ENCODE data around the gene FAM53B. TPM values are rescaled to one million over a fixed set of nuclear protein-coding genes. Genes with fewer than 3 reads are reported as not detected.
A peak's percentile ranks its signal among the peaks of the same experiment; 100 is the strongest.

The FAM53B gene
- total RNA-seq, 1 experiment from 2014 or later, result 21.4 TPM

DNA sequence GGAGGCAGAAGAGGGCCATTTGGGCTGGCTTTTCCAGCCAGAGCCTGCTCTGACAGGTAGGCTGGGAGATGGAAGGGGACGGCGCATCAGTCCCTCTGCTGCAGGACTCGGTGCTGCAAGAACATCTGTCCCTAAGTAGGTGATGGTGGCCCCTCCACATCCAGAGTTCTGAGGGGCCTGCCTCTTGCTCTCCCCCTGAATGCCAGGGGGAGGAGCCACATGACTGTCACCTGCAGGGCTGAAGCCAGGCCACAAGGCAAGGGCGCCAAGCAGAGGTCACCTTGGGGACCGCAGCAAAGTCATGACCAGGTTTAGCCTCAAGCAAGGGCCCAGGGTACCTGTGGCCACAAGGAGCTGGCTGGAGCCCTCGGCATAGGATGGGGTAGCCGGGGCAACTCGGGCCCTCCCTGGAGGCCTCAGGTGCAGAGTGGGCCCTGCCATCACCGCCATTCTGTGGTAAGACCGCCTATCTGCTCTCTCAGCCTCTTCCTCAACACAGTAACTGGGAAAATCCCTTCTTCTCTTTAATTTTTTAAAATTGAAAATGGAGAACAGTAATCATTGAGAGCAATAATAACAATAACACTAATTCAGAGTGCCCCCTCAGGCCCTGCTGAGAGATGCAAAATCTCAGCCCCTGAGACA is 99.3 kb downstream of the FAM53B start:
- in situ Hi-C loops (cut with HindIII; ENCODE audit: low sequenced_read_pairs), result no loop called here

DNA sequence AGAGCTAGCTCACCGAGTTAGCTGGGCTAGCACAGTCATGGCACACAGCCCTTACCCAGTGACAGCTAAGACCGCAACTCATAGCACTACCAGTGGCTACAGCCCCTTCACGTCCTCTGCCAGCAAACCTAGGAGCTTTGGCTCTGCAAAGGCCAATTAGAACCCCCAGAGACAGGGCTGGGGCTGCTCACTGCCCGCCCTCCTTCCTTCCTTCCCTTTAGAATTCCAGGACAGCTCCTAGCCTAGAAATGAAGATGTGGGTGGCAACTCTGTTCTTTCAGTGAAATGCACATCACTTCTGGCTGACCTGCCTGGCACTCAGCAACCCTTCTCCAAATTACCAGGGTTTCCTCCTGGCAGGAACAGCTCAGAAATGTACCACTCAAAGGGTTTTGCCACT is 99.9 kb downstream of the FAM53B start:
- DNase-seq (ENCODE audit: low spot score), result no peak
- in situ Hi-C loops (cut with HindIII; ENCODE audit: low sequenced_read_pairs), result no loop called here

More for the DNA sequence above, 99.3 kb downstream of the FAM53B start:
- DNase-seq (ENCODE audit: low spot score), result no peak

DNA sequence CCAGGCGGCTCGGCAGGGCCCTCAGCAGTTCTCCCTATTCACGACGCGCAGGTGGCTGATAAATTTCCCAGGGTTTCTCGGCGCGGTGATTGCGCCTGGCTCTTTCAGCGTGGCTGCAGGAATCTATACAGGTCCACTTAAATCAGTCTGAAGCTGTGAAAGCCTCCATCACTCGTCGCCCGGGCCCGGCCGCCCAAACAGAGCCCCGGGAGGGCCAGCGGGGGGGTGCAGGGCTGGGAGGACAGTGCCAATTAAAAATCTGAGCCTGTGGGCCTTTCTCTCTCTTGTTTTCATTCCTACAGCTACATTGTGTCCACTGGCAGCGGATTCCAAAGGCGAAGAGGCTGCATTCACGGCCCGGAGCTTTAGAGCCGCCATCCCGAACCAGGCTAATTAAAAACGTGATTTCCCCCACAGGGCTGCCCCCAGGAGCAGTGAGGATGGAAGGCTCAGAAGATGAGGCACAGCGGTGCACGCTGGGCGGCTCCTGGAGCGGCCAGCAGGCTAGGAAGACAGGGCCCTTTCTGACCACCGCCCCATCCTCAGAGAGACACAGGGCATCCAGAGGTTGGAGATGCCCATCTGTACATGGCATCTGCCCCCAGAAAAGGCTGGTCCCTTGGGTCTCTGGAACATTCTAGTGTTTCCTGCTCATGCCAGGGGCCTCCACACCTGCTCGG is 100.7 kb downstream of the FAM53B start:
- DNase-seq (ENCODE audit: low spot score), result no peak
- in situ Hi-C loops (cut with HindIII; ENCODE audit: low sequenced_read_pairs), result no loop called here

DNA sequence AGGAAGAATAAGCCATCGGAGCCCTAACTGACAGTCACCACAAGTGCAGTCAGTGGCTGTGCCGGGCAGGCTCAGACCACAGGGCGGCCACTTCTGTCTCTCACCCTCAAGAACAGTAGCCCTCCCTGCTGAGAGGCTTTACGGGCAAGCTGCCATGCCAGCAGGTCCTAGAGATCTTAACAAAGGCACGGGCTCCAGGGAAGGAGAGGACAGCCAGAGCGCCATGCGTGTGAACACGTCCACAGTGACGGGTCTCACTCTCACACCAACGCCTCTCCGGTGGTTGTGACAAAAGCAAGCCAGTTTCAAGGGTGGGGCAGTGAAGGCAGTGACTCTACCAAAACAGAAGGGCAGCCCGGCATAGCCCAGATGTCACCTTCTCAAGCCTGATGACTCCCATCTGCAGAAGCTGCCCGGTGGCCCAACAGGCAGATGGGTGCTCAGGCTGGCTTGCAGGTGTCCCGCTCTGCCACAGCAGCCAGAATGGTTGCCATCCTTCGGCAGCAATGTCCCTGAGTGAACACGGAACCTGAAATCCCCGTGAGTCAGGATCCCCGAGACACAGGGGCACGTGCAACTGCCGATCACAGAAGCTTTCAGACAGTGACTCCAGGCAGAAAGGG is 102.0 kb downstream of the FAM53B start:
- peak; percentile 77 for DNase-seq (ENCODE audit: low spot score)
- in situ Hi-C loops (cut with HindIII; ENCODE audit: low sequenced_read_pairs), result no loop called here

DNA sequence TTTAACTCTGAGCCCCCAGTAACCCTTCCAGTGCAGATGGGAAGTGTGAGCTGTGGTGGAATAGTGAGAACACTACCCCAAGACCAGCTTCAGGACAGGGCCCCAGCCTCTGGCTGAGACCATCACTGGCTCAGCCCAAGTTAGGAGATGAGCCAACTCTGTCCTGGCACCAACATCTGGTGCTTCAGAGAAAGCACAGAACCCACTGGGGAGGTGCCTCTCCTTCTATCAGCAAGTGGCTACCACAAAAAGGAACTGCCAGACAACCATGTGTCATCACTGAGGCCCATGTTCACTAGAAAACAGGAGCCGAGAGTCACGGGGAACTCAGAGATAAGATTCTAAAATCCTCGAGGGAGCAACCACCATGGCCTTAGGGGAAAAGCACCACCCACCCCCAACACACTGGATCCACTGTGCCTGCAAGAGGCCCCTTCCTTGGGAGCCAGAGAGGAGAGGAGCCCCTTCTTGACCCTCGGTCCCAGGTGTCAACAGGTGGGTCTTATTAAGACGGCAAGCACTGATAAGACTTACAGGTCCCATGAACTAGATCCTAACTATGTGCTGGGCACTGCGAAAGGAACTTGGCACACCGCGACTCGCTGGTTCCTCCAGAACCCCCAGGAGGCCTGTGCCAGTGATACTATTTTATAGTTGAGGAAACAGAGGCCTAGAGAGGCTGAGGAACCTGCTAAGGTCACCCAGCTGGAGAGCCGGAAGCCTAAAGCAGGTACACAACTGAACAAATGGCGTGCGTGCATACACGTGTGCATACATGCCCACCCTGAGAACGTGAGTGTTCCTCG is 102.7 kb downstream of the FAM53B start:
- no peak for DNase-seq (ENCODE audit: low spot score)
- in situ Hi-C loops (cut with HindIII; ENCODE audit: low sequenced_read_pairs), result no loop called here

DNA sequence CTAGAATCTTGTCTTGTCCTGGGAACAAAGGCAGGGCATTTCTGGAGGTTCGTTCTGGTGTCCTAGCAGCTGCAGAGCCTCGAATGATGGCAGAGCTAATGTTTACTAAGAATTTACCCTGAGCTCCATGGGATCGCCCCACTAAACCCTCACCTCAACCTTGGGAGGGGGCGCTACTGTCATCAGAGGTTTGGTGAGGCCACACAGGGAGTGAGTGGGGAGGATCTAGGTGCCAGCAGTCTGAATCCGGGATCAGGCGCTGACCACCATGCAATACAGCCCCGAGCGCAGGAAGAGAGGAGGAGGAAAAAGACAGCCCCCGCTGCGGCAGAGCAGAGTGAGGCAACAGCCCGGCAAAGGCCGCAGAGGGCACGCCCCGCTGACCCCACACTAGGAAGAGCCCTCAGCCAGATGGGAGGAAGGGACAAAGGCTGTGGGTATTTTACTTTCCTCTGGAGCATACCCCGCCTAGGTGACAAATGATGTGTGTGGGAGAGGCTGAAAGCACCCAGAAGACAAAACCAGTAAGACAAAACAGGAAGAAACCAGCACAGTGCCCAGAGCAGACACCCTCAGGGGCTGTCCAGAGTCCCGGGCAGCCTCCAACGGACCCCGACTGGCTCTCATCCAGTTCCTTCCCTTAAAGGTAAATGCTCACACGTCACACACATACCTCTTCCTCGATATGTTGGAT is 103.5 kb downstream of the FAM53B start:
- in situ Hi-C loops (cut with HindIII; ENCODE audit: low sequenced_read_pairs), result no loop called here
- no peak for DNase-seq (ENCODE audit: low spot score)

DNA sequence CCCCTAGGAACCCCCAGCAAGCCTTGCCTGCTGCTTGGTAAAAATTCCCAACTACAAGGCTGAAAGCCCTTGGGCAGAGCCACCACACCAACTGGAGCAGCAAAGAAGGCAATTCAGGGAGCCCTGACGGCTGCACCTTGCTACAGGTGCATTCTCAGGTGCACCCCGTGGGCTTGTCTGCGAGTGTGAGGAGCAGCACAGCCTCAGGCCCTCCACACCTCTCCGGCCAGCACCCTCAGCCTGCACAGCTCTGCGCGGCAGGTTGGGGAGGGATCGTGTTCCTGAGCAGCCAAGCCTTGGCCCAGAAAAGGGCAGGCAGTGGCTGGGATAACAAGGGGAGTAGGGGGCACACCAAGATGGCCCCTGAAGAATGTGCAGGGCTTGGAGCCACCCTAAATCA is 104.1 kb downstream of the FAM53B start:
- in situ Hi-C loops (cut with HindIII; ENCODE audit: low sequenced_read_pairs), result no loop called here

DNA sequence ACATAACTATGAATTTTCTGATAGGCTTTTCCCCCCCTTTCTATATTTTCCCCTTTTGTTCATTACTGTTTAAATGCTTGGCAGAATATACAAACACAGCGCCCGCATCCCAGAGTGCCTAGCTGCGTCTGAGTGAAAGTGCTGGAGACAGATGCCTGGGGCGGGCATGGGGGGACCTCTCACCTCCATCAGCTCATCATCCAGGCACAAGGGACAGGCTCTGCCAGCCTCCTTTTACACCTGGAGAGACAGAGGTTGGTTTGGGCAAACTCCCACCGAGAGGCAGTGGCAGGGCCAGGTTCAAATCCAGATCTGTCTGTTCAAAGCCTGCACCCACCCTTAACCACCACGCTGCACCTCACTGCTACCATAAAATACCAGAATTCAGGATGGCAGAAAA is 104.5 kb downstream of the FAM53B start:
- in situ Hi-C loops (cut with HindIII; ENCODE audit: low sequenced_read_pairs), result no loop called here
- DNase-seq (ENCODE audit: low spot score), result no peak

More for the DNA sequence above, 104.1 kb downstream of the FAM53B start:
- no peak for DNase-seq (ENCODE audit: low spot score)

DNA sequence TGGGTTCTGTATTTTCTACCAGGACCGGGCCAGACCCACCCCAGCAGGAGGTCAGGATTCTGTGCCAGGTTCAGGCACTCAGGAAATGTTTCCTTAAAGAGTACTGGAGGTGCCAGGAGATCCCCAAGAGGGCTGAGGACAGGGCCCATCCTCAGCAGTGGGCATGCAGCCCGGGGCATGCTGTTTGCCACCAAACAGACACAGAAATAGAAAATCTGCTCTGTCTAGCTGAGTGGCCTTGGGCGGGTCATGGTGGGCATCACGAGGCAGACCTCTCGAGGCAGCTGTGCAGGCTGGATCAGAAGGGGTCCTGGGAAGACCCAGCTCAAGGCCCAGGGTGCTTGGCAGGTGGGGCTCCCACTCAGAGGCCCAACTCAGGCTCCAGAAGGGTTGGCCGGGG is 105.0 kb downstream of the FAM53B start:
- in situ Hi-C loops (cut with HindIII; ENCODE audit: low sequenced_read_pairs), result no loop called here

DNA sequence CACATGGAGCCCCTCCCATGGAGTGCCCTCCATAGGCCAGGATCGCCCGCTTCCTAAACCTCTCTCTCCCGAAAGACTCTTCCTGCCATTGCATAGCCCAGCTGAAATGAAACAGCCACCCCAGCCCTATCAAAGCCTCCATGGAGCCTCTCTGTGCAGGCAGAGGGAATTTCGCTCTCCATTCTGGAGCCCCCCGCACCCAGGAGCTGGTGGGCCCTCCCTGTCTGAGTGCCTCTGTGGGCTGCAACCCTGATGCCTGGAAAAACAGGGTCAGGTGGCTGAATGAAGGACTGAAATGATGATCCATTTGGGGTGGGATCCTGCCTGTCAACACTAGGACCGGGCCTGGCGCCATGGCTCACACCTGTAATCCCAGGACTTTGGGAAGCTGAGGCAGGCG is 106.4 kb downstream of the FAM53B start:
- in situ Hi-C loops (cut with HindIII; ENCODE audit: low sequenced_read_pairs), result no loop called here
- DNase-seq (ENCODE audit: low spot score), result no peak

More for the DNA sequence above, 105.0 kb downstream of the FAM53B start:
- DNase-seq (ENCODE audit: low spot score), result no peak

DNA sequence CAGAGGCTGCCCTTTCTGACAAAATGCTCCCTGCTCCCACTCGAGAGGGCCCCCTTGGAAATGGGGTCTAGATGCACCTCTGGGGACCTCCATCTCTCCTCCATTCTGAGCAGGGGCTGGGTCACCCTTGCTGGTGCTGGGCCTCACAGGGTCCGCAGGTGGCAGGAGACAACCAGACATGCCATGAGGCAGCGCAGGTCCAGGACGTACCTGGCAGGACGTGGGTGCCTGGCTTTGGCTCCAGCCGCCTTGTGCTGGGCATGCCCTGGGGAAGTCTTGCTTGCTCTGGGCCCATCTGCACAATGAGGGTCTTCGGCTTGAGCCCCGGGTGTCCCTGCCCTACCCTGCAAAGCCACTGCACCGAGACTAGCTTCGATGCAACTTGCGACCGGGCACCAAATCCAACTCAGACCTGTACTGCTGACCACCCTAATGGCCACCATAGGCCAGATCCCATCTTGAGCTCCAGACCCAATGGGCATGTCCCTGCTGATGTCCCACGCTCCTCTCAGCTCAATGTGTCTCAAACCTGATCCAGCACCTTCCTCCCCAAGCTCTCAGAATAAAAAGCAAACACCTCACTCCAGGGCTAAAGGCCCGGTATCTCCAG is 107.0 kb downstream of the FAM53B start:
- in situ Hi-C loops (cut with HindIII; ENCODE audit: low sequenced_read_pairs), result no loop called here
- no peak for DNase-seq (ENCODE audit: low spot score)

DNA sequence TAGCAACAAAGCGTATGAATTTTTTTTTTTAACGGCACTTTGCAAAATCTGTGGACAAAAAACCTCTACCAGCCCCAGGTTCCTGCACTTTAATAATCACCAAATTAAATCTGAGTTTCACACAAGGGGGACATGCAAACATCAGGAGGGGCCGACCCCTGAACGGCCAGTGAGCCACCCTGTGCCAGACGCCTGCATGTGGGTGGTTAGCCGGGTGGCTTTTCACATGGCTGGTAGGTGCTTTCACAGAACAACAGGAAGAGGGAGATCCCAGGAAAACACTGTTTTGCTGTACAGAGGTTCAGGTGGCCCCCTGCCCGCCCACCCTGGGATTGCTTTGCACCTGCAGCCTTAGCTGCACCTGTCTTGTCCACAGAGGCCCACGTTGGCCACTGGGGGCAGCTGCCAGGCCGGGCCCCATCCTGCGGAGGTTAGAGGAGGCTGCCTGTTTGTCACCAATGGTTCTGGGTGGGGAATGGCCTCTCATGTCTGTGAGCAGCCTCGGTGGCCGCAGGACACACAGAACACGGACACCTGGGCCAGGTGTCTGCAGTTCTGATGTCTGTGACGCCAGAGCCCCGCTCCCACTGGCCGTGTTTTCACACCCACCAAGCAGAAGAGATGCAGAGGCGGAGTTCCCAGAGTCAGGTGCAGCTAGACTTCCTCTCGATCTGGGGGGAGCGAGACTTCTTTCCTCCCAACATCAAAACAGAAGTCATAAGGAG is 107.7 kb downstream of the FAM53B start:
- no peak for DNase-seq (ENCODE audit: low spot score)
- in situ Hi-C loops (cut with HindIII; ENCODE audit: low sequenced_read_pairs), result no loop called here

DNA sequence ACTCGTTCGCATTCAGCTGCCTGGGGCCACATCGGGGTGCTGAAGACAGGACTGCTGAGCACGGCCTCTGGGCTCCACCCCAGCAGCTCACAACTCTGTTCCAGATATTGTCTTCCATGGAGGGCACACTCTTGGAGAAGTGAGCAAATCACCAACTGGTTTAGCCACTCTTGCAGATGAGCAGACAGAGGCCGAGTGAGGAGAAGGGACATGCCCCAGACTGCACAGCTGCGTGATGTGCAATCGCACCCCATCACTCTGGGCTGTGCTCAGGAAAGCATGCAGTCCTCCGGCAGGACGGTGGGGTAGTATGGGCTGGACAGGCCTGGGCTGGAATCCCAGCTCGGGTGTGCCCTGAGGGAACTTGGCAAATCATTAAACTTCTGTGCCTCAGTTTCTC is 111.6 kb downstream of the FAM53B start:
- in situ Hi-C loops (cut with HindIII; ENCODE audit: low sequenced_read_pairs), result no loop called here
- no peak for DNase-seq (ENCODE audit: low spot score)

DNA sequence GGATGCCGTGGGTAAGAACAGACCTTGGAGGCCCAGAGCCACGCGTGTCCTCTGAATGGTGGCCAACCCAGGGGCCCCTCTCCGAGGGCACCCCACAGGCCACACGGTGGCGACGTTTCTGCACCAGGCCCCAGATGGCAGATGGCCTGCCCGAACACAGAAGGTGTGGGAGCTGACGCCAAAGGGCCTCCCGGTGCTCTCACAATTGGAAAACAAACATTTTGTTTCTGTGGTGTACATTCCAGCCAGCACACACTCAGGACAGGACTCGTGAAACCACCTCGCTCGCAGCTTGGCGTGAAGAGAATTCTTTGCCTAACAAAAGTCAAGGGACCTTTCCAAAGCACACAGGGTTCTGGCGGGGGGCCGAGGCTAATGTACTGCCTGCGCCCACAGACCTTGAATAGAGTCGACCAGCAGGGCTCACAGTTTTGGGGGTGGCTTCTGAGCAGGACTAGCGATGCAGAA is 112.1 kb downstream of the FAM53B start:
- in situ Hi-C loops (cut with HindIII; ENCODE audit: low sequenced_read_pairs), result no loop called here
- DNase-seq (ENCODE audit: low spot score), result peak; percentile 91

DNA sequence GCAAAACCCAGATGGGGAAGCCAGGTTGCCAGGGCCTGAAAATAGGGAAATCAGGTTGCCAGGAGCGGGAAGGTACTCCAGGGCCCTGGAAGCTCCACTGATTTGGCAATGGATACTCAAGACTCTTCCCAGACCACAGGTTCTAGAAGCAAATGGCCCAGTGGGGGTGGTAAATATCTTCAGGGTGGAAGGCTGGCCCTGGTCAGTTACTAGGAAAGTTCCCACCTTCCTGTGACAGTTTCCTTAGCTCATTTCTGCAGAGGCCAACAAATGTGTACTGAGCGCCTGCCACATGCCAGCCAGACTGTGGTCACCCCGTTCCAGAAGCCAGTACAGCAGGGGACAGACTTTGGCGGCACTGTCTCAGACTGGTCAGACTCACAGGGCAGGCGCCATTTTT is 113.6 kb downstream of the FAM53B start:
- in situ Hi-C loops (cut with HindIII; ENCODE audit: low sequenced_read_pairs), result no loop called here
- peak; percentile 95 for DNase-seq (ENCODE audit: low spot score)

DNA sequence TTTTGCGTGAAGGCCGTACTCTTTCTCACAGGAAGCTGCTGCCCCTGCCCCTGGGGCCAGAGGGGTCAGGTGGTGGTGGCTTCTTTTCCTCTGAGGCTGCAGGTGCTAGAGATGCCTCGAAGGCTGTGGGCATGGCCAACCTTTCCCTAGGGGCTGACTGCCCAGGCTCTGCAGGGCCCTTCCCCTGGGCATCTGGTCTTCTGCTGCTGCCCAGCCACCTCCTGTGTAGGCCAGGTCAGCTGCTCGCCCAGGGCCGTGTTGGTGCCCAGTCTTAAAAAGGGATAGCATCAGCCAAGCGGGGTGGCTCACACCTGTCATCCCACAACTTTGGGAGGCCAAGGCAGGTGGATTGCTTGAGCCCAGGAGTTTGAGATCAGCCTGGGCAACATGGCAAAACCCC is 114.3 kb downstream of the FAM53B start:
- in situ Hi-C loops (cut with HindIII; ENCODE audit: low sequenced_read_pairs), result no loop called here
- DNase-seq (ENCODE audit: low spot score), result no peak

DNA sequence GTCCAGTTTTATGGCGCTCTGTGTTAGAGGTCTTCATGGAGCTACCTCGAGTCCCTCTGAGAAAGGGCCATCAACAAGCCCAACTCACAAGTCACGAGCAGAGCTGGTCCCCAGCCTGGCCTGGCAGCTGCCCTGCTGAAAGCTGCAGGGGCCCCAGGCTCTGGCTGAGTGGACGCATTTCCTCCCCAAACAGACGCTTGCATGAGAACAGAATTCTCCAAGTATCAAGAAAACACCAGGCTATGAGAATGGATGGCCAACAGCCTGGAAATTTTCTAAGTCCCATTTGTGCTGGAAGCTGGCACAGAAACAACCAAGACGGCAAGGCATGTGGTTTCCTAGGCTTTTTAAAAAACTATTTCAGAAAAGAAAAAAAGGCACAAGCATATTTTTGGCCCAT is 114.8 kb downstream of the FAM53B start:
- in situ Hi-C loops (cut with HindIII; ENCODE audit: low sequenced_read_pairs), result no loop called here
- peak; percentile 69 for DNase-seq (ENCODE audit: low spot score)

DNA sequence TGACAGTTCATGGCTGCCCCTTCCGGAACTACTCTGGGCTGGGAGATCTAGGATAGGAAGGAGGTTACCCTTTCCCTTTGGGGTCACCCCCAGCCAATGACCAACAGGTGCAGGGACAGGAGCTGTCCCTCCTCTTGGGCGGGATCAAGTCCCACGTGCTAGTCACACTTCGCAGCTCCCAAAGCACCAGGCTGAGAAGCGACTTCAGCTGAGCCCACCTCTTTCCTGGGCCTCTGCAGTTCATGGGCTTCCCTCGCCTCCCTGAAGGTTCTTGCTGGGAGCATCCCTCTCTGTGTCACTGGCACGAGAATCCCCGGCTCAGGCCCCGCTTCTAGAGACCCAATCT is 115.5 kb downstream of the FAM53B start:
- in situ Hi-C loops (cut with HindIII; ENCODE audit: low sequenced_read_pairs), result no loop called here
- no peak for DNase-seq (ENCODE audit: low spot score)

All from G401 (cell line).